Measurements from ENCODE around the gene LRIT3.

The LRIT3 gene

DNA sequence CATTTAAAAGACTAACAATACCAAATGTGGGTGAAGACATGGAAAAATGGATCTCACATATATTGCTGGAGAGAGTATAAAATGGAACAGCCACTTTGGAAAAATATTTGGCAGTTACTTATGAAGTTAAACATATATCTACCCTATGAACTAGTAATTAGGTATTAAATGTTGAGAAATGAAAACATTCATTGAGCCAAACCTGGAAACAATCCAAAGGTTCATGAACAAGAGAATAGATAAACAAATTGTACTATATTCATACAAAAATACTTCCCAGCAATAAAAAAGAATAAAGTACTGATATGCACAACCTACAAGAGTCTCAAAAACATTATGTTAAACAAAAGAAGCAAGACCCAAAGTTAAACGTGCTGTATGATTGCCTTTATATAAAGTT, 60.8 kb downstream of the LRIT3 start:
- Histone ChIP-seq H3K4me3 (no peak overlapping the region), H3K27ac (no peak overlapping the region)
- DNase-seq (ENCODE audit: low spot score): no peak
- TF ChIP-seq, protein P1, sequence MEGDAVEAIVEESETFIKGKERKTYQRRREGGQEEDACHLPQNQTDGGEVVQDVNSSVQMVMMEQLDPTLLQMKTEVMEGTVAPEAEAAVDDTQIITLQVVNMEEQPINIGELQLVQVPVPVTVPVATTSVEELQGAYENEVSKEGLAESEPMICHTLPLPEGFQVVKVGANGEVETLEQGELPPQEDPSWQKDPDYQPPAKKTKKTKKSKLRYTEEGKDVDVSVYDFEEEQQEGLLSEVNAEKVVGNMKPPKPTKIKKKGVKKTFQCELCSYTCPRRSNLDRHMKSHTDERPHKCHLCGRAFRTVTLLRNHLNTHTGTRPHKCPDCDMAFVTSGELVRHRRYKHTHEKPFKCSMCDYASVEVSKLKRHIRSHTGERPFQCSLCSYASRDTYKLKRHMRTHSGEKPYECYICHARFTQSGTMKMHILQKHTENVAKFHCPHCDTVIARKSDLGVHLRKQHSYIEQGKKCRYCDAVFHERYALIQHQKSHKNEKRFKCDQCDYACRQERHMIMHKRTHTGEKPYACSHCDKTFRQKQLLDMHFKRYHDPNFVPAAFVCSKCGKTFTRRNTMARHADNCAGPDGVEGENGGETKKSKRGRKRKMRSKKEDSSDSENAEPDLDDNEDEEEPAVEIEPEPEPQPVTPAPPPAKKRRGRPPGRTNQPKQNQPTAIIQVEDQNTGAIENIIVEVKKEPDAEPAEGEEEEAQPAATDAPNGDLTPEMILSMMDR (IDR thresholded peaks at IDR 0.05): no peak

DNA sequence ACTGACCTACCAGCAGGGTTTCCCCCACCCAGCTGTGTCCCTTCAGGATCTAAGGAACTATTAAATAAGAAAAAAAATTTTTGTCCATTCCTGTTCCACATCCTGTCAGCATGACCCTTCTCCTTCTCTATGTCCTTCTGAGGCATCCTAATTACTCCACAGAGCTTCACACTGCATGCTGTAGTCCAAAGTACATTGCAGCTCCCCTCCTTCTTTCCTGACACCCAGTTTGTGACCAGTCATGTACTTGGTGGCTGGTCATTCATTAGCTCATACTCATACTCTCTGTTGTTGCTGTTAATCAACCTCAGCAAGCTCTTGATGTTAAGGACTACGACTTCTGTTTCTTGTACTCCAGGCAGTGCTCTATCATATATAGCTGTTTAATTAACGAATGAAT, 62.3 kb downstream of the LRIT3 start:
- DNase-seq (ENCODE audit: low spot score): no peak
- H3K4me3 ChIP-seq: no peak overlapping the region
- H3K27ac ChIP-seq: no peak overlapping the region
- TF ChIP-seq, protein P1 (IDR thresholded peaks at IDR 0.05): no peak

DNA sequence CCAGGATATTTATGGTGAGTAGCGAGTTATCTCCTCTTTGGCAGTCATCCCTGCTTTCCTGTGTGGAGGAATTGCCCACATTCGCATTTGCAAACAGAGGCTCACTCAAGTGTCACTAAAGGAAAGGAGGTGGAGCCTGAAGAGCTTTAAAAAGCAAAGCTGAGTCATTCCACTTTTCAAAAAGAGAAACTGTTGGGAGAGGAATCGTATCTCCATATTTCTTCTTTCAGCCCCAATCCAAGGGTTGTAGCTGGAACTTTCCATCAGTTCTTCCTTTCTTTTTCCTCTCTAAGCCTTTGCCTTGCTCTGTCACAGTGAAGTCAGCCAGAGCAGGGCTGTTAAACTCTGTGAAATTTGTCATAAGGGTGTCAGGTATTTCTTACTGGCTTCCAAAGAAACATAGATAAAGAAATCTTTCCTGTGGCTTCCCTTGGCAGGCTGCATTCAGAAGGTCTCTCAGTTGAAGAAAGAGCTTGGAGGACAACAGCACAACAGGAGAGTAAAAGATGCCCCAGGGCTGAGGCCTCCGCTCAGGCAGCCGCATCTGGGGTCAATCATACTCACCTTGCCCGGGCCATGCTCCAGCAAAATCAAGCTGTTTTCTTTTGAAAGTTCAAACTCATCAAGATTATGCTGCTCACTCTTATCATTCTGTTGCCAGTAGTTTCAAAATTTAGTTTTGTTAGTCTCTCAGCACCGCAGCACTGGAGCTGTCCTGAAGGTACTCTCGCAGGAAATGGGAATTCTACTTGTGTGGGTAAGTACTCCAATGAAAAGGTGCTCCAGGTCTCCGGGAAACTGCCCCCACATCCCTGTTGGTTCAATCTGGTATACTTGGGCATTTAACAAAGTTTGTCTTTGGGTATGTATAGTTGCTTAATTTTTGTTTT, 65.0 kb downstream of the LRIT3 start, which contains the start of gene EGF:
Gene EGF, plus strand, starts transcription at position 178 of the 890 bp plus-strand sequence. Its CDS starts 453 bp downstream, at position 631.
- no peak within 1 kb of the TSS for H3K27ac ChIP-seq
- DNase-seq (ENCODE audit: low spot score): no peak
- H3K4me3 ChIP-seq: peak within 1 kb of the TSS; percentile 2
- TF ChIP-seq, protein P1 (IDR thresholded peaks at IDR 0.05): no peak

DNA sequence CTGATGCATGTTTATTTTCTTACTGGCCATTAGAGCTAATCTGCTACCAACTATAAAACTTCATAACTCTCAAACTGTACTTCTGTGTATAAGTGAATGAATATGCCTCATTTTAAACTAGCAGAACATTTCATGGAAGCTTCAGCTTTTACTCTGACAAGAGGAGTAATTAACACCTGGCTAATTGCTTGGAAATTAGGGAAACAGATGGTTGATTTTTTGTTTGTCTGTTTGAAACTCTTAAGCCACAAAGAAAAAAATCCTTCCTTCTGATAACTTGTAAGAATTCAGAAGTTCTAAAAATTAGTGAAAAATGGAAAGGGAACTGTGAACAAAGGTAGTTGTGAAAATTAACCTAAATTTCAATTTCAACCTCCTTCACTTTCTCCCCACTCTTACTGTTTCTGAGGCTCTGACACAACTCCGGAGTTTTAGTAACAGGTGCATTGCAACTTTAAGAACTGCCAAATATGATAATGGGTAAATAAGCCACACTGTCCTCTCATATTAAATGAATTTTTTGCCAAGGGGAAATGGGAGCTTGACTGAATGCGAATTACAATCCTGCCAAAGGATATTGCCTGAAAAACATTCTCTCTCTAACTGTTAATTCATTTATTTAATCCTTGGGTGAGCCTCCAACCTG, 65.8 kb downstream of the LRIT3 start:
- Histone ChIP-seq H3K27ac (no peak overlapping the region), H3K4me3 (no peak overlapping the region)
- TF ChIP-seq, protein P1 (IDR thresholded peaks at IDR 0.05): no peak
- no peak for DNase-seq (ENCODE audit: low spot score)

DNA sequence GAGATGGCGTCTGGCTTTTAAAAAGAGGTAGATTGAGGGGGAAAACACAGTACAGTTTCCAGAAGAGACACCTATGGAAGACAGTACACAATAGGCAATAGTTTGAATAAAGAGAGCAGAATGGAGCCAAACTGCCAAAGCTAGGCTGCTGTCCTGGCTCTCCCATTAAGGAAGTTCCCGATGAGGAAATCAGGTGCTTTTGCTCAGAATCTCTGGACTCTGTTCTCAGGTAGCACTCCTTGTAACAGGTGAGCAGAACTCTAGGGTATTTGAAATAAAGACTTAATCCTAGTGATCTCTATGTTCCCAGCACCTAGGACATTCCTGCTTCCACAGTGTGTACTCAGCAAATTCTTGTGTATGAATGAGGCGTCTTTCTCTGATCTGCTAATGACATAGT, 66.4 kb downstream of the LRIT3 start:
- Histone ChIP-seq H3K4me3 (no peak overlapping the region), H3K27ac (no peak overlapping the region)
- TF ChIP-seq, protein P1 (IDR thresholded peaks at IDR 0.05): no peak
- DNase-seq (ENCODE audit: low spot score): no peak

DNA sequence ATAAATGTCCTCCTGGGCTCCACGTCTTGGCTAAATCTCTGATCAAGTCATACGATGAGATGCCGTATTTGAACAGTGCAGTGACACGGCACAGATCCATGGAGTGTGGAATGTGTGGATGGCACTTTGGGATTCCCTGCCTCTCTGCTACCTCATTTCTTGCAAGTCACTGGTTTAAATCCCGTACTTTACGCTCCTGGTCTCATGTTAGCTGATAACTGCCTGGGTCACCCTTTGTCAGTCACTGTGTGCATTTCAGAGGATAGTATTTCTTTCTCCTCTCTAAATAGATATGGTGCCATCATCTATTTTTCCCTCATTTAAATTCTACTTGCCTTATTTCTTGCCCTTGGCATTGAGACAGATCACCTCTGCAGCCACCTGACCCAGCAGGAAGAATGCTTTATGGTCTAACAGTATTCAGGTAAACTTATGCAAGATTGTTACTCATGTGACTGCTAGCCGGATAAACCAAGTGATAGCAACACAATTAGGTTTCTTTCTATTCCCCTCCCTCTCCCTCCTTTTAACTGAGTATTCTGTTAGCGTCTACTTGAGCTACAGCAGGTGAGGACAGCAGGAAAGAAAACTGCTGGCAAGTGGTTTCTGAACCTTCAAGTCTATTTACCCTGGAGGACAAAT, 67.6 kb downstream of the LRIT3 start:
- DNase-seq (ENCODE audit: low spot score): no peak
- Histone ChIP-seq H3K4me3 (no peak overlapping the region), H3K27ac (no peak overlapping the region)
- TF ChIP-seq, protein P1 (IDR thresholded peaks at IDR 0.05): no peak

All from coronary artery (tissue), 2 donors.